ENCODE results near the gene SRSF3.

DNA sequence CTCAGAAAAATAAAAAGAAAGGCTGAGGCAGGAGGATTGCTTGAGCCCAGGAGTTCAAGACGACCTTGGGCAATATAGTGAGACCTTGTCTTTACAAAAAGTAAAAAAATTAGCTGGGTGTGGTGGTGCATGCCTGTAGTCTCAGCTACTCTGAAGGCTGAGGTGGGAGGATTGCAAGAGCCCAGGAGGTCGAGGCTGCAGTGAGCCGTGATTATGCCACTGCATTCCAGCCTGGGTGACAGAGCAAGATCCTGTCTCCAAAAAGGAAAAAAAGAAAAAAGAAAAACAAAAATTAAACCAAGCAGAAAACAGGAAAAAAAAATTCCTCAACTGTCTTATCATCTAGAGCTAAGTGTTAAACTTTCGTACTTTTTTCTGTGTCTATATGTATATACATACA, 12.4 kb upstream of the SRSF3 start:
- no peak for TF ChIP-seq EZH2 (IDR thresholded peaks at IDR 0.05; ENCODE audit: borderline replicate concordance)
- TF ChIP-seq CTCF (IDR thresholded peaks at IDR 0.05; ENCODE audit: poor library complexity): no peak

Data from hepatocyte (in vitro differentiated cells).